HG03280 (cell line): ENCODE results near the gene ASNSD1.
"Not testable (repeated sequence)": the region's sequence is repeated elsewhere in the genome, so short reads cannot be mapped to it uniquely, and the experiment has no call there.

Source experiments
- ATAC-seq: cut with Tn5 transposase; IDR thresholded peaks from one replicate; pipeline ENCODE4 v1.9.1; 2021; ENCODE audit warnings: mild to moderate bottlenecking, moderate library complexity; ENCODE audit not compliant: unreplicated experiment

Gene ASNSD1

GRCh38 chr2:189646521-189646920, 14.7 kb upstream of the ASNSD1 start:
- no peak for ATAC-seq

- ATAC-seq, result no peak
These were observed 12.3 kb upstream of the ASNSD1 start for GRCh38 chr2:189648846-189649509.

- no peak for ATAC-seq
These were observed 10.0 kb upstream of the ASNSD1 start for GRCh38 chr2:189651284-189651683.

GRCh38 chr2:189653464-189653863, 7.8 kb upstream of the ASNSD1 start:
- not testable (repeated sequence) for ATAC-seq

GRCh38 chr2:189654641-189655040, 6.6 kb upstream of the ASNSD1 start:
- no peak for ATAC-seq

GRCh38 chr2:189657867-189658266, 3.4 kb upstream of the ASNSD1 start:
- ATAC-seq, result peak; percentile 36

- ATAC-seq, result no peak
These were observed 2.7 kb upstream of the ASNSD1 start for GRCh38 chr2:189658306-189659212.

- ATAC-seq, result no peak
These were observed 1.5 kb upstream of the ASNSD1 start for GRCh38 chr2:189659734-189660133.

- ATAC-seq, result no peak
These were observed 484 bp upstream of the ASNSD1 start for GRCh38 chr2:189660803-189661147.

- ATAC-seq, result no peak
These were observed 680 bp downstream of the ASNSD1 start for GRCh38 chr2:189661957-189662321.

- ATAC-seq, result no peak
These were observed 1.5 kb downstream of the ASNSD1 start for GRCh38 chr2:189662669-189663226.

GRCh38 chr2:189663319-189663718, 2.1 kb downstream of the ASNSD1 start:
- not testable (repeated sequence) for ATAC-seq

- ATAC-seq, result no peak
These were observed 8.7 kb downstream of the ASNSD1 start for GRCh38 chr2:189669913-189670312.

GRCh38 chr2:189673661-189674373, 12.6 kb downstream of the ASNSD1 start:
- no peak for ATAC-seq

GRCh38 chr2:189674374-189675112, 13.3 kb downstream of the ASNSD1 start, which contains the start of gene ANKAR:
Gene ANKAR, plus strand, starts transcription at chr2:189674670. Its CDS starts 1,821 bp downstream, at chr2:189676491.
- peak; percentile 97 for ATAC-seq

GRCh38 chr2:189676471-189676870, 15.2 kb downstream of the ASNSD1 start:
- no peak for ATAC-seq

- no peak for ATAC-seq
These were observed 18.0 kb downstream of the ASNSD1 start for GRCh38 chr2:189679226-189679625.

- no peak for ATAC-seq
These were observed 19.9 kb downstream of the ASNSD1 start for GRCh38 chr2:189681203-189681602.

GRCh38 chr2:189681903-189682302, 20.6 kb downstream of the ASNSD1 start:
- ATAC-seq, result no peak

GRCh38 chr2:189683348-189683747, 22.1 kb downstream of the ASNSD1 start:
- ATAC-seq, result no peak

GRCh38 chr2:189684811-189685210, 23.6 kb downstream of the ASNSD1 start:
- ATAC-seq, result no peak
